GM10266 (cell line): ENCODE results near the gene DHDDS.

Source experiments
- DNase-seq: peaks from one replicate; pipeline ENCODE4 v3.0.0; 2012; ENCODE audit errors: extremely low spot score
- TF ChIP-seq, protein P1 (sequence below): IDR thresholded peaks from 2 replicates; pipeline ENCODE4 v1.5.1; 2012; ENCODE audit warnings: mild to moderate bottlenecking, low read depth; ENCODE audit not compliant: control insufficient read depth, insufficient read depth; ENCODE audit errors: missing control alignments

DHDDS gene

DNA sequence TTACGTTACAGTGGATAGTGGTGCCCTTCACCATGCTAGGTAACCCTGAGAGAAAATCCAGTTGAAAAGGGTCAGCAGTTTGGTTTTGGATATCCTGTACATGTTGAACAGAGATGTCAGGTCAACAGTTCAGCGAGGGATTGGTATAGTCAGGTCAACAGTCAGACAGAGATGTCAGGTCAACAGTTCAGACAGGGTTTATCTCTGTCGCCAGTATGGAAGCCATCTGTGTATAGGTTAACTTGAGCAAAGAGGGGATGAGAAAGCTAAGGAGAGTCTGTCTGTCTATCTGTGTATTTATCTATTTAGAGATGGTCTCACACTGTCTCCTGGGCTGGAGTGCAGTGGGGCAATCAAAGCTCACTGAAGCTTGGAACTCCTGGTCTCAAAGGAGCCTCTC, 17.7 kb downstream of the DHDDS start:
- TF ChIP-seq, protein P1, sequence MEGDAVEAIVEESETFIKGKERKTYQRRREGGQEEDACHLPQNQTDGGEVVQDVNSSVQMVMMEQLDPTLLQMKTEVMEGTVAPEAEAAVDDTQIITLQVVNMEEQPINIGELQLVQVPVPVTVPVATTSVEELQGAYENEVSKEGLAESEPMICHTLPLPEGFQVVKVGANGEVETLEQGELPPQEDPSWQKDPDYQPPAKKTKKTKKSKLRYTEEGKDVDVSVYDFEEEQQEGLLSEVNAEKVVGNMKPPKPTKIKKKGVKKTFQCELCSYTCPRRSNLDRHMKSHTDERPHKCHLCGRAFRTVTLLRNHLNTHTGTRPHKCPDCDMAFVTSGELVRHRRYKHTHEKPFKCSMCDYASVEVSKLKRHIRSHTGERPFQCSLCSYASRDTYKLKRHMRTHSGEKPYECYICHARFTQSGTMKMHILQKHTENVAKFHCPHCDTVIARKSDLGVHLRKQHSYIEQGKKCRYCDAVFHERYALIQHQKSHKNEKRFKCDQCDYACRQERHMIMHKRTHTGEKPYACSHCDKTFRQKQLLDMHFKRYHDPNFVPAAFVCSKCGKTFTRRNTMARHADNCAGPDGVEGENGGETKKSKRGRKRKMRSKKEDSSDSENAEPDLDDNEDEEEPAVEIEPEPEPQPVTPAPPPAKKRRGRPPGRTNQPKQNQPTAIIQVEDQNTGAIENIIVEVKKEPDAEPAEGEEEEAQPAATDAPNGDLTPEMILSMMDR: no peak

DNA sequence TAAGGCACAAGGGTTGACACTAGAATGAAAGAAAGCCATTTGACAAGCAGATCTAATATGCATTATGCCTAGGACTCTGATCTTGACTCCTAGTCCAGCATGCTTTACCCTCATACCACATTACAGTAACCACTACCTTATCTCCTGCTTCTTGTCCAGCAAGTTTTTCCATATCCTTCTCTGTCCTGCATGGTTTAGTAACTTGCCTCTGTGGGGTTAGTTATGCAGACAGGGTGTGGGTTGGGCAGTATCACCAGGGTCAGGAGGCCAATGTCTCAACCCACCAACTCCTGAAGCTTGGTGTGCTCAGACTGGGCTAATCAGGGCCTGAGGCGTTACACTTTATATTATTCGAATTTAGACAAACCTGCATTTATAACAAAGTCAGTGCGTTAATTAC, 18.8 kb downstream of the DHDDS start:
- no peak for DNase-seq
- TF ChIP-seq, protein P1: no peak

More for the DNA sequence above, 17.7 kb downstream of the DHDDS start:
- DNase-seq: no peak

DNA sequence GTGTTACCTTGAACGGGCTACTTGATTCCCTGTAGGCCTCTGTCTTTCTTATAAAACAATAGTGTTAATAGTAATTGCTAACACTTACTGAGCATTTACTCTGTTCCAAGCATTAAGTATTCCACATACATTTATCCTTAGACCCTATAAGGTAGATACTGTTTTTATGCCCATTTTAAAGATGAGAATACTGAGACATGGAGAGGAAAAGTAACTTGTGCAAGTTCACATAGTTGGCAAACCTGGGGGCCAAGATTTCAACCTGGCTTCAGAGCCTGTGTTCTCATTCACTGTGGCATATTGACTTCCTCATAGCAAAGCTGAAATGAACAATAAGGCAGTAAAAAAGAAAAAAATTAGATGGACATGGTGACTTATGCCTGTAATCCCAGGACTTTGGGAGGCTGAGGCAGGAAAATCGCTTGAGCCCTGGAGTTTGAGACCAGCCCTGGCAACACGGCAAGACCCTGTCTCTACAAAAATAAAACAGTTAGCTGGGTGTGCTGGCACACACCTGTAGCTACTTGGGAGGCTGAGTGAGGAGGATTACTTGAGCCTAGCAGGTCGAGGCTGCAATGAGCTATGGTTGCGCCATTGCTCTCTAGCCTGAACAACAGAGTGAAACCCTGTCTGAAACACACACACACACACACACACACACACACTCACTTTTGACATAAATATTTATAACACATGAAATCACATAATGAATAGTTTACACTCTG, 20.5 kb downstream of the DHDDS start:
- TF ChIP-seq, protein P1: no peak
- no peak for DNase-seq

DNA sequence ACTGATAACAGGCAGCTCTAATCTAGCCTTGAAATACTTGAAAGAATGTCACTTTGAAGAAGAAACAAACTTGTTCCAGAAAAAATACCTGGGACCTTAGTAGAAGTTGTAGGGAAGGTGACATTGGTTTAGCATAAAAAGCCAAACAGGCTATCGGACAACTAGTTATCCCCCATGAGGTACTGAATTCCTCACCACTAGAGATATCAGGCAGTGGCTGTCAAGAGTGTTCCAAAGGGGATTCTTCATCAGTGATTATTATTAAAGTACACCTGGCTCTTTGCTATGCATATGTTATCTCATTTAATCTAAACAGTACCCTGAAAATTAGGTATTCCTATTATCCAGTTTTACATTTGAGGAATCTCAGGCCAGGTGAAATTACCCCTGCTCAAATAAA, 27.0 kb downstream of the DHDDS start:
- DNase-seq: no peak
- TF ChIP-seq, protein P1: no peak

DNA sequence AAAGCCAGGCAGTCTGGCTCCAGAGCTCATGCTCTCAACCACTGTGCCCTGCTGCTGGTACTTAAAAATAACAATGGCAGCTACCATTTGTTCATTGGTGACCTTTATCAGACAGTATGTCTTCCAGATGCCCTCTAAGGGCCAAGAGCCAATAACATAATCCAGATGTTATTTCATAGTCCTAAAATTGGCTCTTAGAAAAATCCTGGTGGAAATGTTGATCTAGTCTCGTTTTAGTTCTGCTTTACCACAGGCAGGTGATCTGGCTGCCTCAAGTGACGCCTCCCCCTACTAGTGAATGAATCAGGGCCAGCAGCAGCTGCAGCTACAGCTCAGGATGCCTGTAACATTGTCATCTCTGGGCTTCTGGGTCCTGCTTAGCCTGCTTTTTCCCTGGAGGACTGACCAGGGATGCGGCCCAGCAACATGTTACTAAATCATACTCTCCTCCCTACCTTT, 27.5 kb downstream of the DHDDS start:
- DNase-seq: no peak
- TF ChIP-seq, protein P1: no peak

DNA sequence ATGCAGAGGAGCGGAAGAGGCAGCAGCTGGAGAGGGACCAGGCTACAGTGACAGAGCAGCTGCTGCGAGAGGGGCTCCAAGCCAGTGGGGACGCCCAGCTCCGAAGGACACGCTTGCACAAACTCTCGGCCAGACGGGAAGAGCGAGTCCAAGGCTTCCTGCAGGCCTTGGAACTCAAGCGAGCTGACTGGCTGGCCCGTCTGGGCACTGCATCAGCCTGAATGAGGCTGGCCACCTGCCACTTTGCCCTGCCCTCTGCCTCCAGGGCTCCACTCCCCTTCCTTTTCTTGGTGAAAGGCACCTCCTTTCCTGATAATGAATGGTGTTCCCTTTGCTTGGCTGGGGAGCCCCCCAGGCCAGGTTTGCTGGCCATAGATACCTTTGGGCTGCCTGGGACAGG, 36.8 kb downstream of the DHDDS start:
- TF ChIP-seq, protein P1: no peak
- DNase-seq: no peak

DNA sequence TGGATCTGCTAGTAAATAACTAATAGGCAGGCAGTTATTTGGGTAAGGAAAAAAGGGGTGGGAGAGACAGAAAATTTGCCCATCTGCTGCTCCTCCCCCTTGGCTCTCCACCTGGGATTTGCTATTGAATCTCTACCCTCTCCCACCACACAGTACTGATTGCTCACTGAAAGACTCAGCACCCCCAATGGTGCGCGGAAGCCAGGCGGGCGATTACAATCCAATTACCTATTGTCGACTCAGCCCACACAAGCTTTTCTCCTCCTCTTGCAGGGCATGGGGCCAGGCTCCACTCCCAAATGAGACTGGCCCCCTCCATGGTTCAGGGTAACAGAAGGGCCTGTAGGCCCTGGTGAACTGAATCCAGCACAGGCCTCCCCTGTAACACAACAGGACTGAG, 37.4 kb downstream of the DHDDS start:
- TF ChIP-seq, protein P1: no peak
- no peak for DNase-seq
